HG03565 (cell line): ENCODE results near the gene DOC2A.

Experiments
- ATAC-seq: cut with Tn5 transposase; IDR thresholded peaks from one replicate; pipeline ENCODE4 v1.9.1; 2021; ENCODE audit warnings: mild to moderate bottlenecking, moderate library complexity; ENCODE audit not compliant: unreplicated experiment

DOC2A gene

DNA sequence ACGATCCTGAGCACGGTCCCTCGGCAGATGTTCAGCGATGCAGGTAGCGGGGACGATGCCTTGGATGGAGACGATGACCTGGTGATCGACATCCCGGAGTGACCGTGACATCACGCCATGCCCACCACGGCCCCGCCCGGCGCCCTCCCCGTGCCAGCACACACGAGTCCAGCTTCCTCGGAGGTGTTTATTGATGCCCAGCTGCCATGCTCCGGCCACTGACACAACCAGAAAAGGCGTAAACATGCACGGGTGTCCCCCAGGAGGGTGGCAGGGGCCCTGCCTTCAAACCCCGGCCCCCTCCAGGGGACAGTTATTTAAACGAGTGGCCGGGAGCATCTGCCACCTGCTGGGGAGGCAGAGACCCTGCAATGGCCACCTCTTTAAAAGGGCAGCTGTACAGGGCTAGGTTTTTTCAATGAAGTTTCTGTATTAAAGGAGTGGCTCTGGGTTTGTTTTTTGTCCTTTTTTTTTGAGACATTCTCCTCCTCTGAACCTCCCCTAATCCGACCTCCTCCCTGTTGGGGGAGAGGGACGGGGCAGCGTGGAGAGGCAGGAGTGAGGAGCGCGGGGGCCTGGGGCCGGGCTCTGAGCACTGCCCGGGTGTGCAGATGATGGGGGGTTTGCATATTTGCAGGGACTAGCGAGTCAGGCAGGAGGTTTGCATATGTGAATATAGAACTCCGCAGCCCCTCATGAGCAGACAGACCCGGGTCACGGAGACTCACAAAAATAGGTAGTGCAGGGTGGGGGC lies 5.3 kb downstream of the DOC2A start:
- ATAC-seq = no peak

DNA sequence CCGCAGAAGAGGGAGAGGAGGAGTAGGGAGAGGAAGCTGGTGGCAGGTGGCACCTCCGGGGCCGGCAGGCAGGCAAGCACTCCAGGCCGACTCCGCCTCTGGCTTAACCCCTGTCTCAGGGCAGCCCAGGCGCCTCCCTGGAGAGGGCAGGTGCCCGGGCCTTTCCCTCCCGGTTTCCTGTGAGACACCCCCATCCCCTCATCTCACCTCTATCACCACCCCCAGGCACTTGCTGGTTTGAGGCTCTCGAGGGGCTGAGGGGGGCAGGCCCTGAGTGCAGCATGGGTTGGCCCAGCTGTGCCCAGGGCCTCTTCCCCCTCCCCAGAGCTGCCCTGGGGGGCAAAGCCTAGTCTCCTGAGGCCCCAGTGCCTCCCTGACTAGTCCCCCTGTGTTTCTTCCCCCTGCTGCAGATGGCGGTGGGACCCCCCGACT lies 6.0 kb downstream of the DOC2A start:
- ATAC-seq = no peak

DNA sequence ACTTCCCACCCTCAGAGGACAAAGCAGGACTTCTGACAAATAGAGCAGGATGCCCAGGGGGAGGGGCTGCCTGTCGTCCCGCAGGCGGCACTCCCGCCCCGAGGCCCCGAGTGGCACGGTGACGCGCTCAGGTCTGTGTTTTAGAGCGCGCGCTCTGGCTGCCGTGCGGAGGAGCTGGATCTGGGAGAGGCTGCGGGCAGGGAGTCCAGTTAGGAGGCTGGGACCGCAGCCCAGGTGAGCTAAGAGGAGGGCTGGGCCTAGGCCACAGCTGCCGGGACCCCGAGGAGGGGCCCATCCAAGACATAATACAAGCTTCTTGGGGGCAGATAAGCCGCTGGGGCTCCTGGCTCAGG lies 6.4 kb downstream of the DOC2A start:
- ATAC-seq = no peak

DNA sequence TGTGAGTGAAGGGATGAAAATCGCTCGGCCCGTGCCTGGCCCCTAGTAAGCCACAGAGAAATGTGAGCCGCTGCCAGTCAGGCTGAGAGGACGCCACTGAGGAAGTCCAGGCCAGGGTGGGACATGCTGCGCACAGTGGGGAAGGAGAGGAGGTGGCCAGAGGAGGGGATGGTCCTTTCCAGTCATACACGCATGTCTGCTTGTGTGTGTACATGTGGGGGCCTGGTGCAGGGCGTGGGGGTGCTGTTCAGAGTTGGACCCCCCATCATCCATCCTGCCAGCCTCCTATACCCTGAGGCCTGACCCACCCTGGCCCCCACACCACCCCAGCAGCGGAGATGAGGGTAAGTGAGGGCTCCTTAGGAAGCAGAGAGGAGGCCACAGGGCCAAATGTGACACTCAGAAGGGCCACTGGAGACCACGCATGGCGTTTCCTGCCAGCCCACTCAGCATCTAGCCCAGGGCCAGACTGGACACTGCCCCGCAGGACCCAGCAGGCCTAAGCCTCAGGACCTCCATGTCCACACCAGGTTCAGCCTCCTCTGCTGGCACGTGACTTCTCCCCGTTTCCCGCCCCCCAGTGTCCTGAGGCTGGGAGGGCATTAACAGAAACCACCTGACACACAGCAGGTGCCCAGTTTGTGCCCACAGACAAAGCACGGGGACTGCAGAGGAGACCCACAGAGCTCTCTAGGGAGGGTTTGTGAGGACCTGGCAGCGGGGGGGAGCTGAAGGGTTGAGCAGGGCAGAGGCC lies 7.0 kb downstream of the DOC2A start:
- ATAC-seq = no peak

DNA sequence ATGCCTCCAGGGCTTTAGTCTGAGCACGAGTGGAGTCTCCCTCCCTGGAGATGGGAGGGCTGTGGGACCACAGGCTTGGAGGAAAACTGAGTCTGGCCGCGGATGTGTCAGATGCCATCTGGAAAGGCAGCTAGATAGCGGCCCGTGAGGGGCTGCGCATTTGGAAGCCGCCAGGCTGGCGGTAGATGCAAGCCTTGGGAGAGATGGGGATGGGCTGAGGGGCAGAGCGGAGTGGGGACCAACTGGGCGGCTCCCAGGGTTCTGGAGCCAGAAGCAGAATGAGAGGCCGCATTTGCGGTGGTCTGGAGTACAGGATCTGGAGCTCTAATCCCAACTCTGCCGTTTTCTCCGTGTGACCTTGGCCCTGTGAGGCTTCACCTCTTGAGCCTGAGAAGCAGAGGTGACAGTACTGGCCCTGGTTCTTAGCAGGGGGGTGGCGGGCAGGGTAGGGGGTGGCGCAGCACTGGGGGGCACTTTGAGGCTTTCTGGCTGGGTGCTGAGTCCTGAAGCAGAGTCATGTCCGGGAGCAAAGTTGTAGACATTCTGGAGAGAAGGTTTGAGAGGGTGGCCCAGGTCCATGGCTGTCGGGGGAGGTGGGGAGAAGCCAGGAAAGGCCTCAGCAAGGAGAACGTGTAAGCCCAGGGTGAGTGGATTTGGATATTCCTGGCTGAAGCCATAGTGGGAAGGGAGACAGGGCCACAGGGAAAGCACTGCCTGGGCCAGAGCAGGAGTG lies 8.0 kb downstream of the DOC2A start:
- ATAC-seq = no peak

DNA sequence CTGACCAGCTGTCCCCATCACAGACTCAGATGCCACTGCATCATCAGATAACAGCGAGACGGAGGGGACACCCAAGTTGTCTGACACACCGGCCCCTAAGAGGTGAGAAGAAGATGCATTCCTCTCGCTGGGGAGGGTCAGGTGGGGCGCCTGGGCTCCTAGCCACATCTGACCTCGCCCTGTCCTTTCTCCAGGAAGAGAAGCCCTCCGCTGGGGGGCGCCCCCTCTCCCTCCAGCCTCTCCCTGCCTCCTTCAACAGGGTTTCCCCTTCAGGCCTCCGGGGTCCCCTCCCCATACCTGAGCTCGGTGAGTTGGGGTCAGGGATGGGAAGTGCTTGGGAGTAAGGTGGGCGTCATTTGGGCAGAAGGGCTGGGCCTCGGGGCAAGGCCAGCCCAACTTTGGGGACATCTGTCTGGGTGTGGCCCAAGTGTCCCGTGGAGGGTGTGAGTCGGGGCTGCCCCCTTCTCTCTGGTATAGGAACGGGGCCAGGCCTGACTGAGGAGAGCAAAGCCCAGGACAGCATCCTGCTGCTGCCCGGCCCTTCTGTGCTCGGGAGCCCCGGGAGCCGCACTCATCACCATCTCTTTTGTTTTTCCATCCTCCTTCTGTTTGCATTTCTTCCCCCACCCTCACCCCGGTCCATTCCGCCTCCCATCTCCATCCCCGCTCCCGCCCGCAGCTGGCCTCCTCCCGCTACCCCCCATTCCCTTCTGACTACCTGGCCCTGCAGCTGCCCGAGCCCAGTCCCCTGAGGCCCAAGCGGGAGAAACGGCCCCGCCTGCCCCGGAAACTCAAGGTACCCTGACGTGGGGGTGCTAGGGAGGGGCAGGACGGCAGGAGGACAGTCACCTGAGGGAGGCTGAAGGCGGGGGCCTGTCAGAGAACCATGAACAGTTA lies 9.8 kb downstream of the DOC2A start:
- no peak for ATAC-seq

DNA sequence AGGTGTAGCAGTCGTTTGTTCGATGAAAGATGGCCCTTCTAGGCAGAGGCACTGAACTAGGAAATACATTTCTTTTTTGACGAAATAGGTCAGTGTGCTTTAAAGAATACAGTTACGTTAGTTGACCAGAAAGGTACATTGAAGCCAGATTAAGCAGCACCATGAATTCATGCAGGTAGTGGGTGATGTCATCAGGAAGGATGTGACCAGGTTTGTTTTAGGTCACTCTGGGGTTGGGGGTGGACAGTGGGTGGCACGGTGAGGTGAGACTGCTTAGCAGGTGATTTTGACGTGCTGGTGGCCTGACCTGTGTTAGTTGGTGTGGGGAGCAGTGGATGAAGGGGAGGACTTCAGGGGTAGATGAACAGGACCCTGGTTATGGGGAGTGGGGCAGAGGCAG lies 11.2 kb downstream of the DOC2A start:
- ATAC-seq = no peak

DNA sequence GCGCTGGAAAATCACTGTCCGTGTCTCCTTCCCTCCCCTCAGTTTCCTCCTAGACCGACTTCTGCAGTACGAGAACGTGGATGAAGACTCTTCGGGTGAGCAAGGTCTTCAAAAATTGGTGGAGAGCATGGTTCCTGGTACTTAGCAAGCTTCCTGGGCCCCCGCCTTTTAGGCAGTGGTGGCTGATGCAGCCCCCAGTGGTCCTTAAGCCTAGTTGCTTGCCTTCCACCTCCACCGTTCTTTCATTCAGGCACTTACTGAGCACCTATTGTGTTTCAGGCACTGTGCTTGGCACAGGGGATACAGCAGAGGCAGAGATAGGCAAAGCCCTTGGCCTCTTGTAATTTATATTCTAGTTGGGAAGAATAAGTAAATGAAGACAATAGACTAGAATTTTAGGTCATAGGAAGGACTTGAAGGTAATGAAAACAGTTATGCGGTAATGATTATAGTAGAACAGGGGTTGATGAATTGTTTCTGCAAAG lies 14.0 kb downstream of the DOC2A start:
- ATAC-seq = no peak

DNA sequence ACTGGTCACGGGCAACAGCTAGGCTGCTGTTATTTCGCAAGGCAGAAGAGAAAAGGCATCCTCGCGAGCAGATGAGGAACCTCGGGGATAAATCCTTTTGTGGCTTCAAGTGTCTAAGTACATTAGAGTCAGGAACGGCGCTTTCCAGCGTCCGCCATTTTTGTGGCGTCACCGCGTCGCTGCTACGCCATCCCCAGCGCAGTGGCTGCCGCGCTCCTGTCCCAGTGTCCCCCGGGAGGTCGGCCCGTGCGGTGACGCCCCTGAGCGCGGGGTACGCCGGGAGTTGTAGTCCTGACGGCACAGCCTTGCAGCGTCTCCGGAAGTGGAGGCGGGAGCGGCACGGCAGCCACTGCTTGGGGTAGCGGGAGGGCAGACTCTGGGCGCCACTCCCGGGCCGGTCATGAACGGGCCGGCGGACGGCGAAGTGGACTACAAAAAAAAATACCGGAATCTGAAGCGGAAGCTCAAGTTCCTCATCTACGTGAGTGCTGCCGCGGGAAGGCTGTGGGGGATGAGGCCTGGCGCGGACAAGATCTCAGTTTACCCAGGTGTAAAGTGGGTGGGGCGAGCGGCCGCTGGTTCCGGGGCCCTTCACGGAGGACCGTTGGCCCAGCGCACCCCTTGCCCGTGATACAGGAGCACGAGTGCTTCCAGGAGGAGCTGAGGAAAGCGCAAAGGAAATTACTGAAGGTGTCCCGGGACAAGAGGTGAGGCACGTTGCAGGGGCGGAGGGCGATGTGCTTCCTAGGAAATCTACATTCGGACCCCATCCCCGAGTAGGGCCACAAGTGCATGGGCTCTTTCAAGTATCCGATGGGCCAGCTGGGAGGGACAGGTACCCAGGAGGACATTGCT lies 14.7 kb downstream of the DOC2A start, which contains the start of gene INO80E:
INO80E (plus strand) TSS at position 331 of the 855 bp plus-strand sequence; CDS start at position 401, 70 bp downstream.
- peak; percentile 86 for ATAC-seq

DNA sequence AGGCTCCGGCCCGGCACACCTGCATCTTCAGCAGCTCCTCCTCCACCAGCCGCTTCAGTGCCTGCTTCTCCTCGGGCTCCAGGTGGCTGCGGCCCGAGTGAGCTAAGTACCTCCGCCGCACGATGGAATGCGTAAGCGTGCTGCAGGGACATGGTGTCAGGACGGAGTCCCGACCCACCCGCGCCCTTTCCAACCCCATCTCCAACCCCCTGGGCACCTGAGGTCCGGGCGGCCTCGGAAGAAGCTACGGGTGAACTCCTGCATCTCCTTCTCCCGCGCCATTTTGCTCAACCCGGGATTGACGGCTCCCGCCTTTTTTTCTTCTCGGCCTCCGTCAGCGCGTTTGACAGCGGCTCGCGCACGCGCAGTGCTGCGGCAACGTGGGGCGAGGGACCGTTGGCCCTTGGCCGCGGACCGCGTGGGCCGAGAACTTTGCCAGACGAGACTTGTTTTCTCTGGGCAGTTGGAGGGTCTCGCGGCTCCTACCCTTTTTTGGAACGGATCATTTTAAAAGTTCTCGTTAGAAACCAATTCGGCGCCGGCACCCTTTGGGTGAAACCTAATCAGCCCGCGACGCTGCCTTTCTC lies 15.4 kb downstream of the DOC2A start, which contains the start of gene HIRIP3:
HIRIP3 (minus strand) TSS at position 294 of the 587 bp plus-strand sequence; CDS start at position 282, 12 bp downstream.
- peak; percentile 31 for ATAC-seq

DNA sequence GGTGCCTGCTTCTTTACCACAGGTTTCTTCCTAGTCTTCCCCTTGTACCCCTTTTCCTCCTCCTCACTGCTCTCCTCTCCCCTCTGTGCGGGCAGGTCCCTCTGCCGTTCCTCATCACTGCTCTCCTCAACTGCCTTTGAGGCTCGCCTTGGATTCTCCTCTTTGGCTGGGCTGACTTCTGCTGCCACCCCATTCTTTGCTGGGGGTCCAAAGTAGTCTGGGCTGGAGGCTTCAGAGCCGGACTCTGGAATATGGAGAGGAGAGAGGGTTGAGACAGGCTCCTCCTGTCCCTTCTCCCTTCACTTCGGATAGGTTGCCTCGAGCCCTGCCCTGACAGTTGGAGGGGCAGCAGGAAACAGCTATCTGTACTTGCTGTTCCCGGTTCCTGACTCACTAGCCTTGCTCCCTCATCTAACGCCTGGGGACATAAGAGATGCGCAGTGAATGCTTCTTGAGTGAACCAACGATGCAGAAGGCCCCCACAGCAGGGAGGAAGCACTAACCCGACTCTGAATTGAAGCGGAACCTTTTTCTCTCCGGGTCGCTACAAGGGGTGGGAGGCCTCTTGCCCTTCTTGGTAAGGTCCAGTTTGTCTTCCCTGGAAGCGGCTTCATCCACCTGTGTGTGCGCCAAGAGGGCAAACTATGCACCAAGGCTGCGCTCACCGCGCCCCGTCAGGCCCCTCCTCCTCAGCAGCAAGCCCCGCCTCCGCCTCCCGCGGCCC lies 16.1 kb downstream of the DOC2A start:
- ATAC-seq = peak; percentile 26

DNA sequence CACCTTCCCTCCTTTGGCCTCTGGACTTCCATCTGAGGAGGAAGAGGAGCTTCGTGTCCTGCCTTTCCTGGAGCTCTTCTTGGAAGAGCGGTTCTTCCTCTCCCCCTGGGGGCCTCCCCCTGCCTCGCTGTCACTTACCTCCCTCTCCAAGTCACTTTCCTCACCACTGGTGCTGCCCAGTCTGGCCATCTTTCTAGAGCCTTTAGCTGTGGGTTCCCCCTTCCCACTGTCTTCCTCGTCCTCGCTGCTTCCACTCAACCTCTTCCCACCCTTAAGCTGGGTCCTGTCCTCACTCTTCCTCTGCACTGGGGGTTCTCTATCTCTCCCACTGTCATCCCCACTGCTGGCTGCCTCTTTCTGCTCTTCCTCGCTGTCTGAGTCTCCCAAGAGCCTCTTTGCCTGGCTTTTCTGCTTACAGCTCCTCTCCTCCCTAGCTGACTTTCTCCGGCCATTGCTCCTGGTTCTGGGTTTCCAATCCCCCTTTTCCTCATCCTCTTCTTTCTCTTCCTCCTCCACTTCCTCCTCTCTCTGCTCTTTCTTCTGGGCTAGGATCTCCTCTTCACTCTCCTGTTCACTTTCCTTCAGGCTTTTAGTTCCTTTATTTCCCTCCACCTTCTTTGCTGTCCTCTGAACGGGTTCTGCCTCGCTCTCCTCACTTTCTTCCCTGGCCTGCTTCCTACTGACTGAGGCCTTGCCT lies 16.8 kb downstream of the DOC2A start:
- ATAC-seq = no peak

DNA sequence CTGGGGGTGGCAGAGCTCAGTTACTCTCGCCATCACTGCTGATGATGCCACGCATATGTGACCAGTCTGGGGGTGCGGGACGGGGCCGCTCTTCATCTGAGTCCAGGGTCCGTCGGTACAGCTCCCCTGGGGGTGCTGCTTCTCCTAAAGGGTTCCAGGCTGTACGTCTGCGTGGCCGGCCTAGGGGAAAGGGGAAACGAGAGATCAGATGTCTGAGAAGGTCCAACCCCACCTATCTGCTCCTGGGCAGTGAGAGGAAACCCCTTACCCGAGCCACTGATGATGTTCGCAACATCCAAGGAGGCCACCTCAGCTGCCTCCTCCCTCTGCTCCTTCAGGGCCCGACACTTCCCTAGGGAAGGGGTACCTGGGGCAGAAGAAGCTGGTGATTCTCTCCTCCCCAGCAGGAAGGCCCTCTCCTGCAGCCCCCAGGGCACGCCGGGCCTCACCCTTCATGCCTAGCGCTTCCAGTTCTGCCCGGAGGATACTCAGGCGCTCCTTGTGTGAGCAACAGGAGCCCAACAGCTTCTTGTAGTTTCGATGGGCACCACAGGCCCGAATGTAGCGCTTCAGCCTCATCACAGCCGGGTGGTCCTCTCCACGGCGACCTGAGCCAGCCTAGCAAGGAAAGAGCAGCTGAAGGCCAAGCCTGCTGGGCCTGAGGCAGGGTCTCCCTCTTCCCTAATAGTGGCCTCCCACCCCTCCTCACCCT lies 17.5 kb downstream of the DOC2A start:
- ATAC-seq = no peak

DNA sequence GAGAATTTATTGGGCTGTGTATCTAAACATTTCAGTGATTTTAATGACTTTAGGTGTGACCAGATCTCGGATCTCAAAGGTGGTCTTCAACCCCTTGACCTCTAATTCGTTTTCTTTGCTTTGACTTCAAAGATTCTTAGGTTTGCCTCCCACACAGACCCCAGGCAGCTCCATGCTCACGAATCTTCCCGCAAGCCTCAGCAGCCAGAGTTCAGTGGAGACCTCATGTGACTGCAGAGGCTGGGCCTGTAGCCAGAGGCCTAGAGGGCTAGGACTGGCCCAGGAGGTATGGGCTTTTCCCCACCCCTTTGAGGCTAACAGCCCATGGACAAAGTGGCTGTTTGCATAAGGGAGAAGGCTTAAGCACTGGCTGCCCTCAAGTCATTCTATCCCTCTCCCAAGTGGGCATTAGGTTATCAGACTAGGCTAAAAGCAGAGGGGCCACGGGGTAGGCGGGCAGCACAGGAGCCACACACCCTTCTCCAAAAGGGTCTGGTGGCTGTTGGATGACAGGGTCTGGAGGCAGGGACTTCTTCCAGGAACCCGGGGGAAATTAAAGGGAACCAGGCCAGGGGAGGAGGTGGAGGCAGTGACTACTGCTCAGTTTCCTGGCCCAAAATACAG lies 18.4 kb downstream of the DOC2A start:
- no peak for ATAC-seq

DNA sequence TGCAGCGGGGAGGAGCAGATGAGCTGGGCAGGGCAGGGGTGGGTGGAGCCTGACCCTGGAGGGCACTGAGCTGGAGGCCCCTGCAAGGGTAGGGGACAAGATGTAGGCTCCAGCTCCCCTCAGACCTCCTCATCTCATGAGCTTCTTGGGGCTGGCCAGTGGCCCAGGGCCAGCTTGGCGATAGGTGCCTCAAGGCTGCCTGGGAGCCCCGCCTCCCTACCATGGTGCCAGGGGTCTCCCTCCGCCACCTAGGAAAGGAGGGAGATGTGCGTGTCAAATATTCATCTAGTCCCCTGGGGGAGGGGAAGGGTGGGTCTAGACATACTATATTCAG lies 19.3 kb downstream of the DOC2A start:
- no peak for ATAC-seq

DNA sequence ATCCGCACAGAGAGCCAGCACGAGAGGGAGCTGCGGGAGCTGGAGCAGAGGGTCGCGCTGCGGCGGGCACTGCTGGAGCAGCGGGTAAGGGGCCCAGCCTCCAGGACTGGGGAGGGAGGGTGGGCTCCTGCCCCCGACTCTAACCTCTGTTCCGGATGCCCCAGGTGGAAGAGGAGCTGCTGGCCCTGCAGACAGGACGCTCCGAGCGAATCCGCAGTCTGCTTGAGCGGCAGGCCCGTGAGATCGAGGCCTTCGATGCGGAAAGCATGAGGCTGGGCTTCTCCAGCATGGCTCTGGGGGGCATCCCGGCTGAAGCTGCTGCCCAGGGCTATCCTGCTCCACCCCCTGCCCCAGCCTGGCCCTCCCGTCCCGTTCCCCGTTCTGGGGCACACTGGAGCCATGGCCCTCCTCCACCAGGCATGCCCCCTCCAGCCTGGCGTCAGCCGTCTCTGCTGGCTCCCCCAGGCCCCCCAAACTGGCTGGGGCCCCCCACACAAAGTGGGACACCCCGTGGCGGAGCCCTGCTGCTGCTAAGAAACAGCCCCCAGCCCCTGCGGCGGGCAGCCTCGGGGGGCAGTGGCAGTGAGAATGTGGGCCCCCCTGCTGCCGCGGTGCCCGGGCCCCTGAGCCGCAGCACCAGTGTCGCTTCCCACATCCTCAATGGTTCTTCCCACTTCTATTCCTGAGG lies 19.8 kb downstream of the DOC2A start:
- no peak for ATAC-seq
